ENCODE data around the gene RPS6KA5.

RPS6KA5 gene

DNA sequence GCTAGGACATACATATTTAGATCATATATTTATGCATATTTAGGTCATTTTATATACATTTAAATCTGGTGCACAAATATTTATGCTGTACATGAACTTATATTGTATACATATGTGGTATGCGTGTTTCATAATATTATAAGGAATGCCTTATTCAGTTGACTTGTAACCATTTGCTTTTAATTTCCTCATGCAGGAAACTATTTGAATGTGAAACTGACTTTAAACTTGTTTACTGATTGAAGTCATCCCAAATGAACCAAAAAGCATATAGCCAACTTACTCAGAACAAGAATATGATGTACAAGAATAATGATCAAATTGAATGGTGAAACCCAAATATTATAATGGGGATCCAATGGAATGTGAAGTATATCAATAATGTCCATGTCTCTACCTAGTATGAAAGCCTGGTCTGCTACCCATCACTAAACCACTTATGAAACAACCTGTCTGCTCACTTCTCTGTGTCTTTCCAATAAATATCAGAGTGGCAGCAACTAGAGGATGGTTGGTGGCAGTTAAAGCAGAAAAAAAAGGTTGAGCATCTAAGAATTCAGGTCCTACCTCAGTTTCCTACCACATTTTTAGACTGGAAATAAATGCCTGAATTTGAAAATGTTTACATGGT lies 38.3 kb downstream of the RPS6KA5 start:
- Histone ChIP-seq H3K4me1 (ENCODE audit: control insufficient read depth, low read depth, low read length) (no peaks in the 10 kb centered on the region), H3K27ac (ENCODE audit: low read length) (no peak overlapping the region), H3K9ac (ENCODE audit: low read length) (no peak overlapping the region), H3K9me3 (ENCODE audit: control insufficient read depth, low read depth, low read length) (no peaks in the 10 kb centered on the region), H3K36me3 (ENCODE audit: control insufficient read depth, low read depth, low read length) (no peaks in the 10 kb centered on the region), H3K27me3 (ENCODE audit: control insufficient read depth, insufficient read depth, low read length) (no peaks in the 10 kb centered on the region), H3K4me3 (ENCODE audit: low read length) (no peak overlapping the region)

DNA sequence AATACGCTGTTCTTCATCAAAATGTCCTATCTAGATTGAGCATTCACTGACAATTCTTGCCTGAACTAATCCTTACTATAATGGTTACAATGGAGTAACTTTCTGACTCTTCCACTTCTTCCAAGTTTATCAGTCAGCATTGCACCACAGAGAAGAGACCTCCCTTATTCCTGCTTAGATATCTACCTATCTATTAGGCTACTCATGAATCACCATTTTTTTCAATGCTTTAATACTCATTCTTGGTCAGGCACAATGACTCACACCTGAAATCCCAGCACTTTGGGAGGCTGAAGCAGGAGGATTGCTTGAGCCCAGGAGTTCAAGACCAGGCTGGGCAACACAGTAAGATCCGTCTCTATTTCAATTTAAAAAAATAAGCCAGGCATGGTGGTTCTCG lies 39.3 kb downstream of the RPS6KA5 start:
- Histone ChIP-seq H3K4me3 (ENCODE audit: low read length) (no peak overlapping the region), H3K36me3 (ENCODE audit: control insufficient read depth, low read depth, low read length) (no peaks in the 10 kb centered on the region), H3K27me3 (ENCODE audit: control insufficient read depth, insufficient read depth, low read length) (no peaks in the 10 kb centered on the region), H3K9ac (ENCODE audit: low read length) (no peak overlapping the region), H3K27ac (ENCODE audit: low read length) (no peak overlapping the region), H3K4me1 (ENCODE audit: control insufficient read depth, low read depth, low read length) (no peaks in the 10 kb centered on the region), H3K9me3 (ENCODE audit: control insufficient read depth, low read depth, low read length) (no peaks in the 10 kb centered on the region)

DNA sequence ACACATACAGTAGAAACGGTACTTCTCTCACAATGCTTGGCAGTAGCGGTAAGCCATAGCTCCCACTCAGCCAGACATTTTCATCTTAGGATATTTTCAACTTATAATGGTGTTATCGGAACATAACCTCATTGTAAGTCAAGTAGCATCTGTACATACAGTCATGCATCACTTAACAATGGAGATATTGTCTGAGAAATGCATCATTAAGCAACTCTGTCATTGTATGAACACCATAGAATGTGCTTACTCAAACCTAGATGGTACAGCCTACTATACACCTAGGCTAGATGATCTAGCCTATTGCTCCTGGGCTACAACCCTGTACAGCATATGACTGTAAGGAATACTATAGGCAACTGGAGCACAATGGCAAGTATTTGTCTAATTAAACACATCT lies 40.8 kb downstream of the RPS6KA5 start:
- no peak overlapping the region for H3K4me3 ChIP-seq (ENCODE audit: low read length)
- no peak overlapping the region for H3K9ac ChIP-seq (ENCODE audit: low read length)
- no peak overlapping the region for H3K27ac ChIP-seq (ENCODE audit: low read length)
- no peaks in the 10 kb centered on the region for H3K4me1 ChIP-seq (ENCODE audit: control insufficient read depth, low read depth, low read length)
- H3K9me3 ChIP-seq (ENCODE audit: control insufficient read depth, low read depth, low read length): no peaks in the 10 kb centered on the region
- H3K27me3 ChIP-seq (ENCODE audit: control insufficient read depth, insufficient read depth, low read length): no peaks in the 10 kb centered on the region
- H3K36me3 ChIP-seq (ENCODE audit: control insufficient read depth, low read depth, low read length): no peaks in the 10 kb centered on the region

GRCh38 chr14:91018481-91018880 lies 42.0 kb downstream of the RPS6KA5 start:
- Histone ChIP-seq H3K4me3 (ENCODE audit: low read length) (no peak overlapping the region), H3K4me1 (ENCODE audit: control insufficient read depth, low read depth, low read length) (no peaks in the 10 kb centered on the region), H3K27me3 (ENCODE audit: control insufficient read depth, insufficient read depth, low read length) (no peaks in the 10 kb centered on the region), H3K9me3 (ENCODE audit: control insufficient read depth, low read depth, low read length) (no peaks in the 10 kb centered on the region), H3K27ac (ENCODE audit: low read length) (no peak overlapping the region), H3K9ac (ENCODE audit: low read length) (no peak overlapping the region), H3K36me3 (ENCODE audit: control insufficient read depth, low read depth, low read length) (no peaks in the 10 kb centered on the region)

DNA sequence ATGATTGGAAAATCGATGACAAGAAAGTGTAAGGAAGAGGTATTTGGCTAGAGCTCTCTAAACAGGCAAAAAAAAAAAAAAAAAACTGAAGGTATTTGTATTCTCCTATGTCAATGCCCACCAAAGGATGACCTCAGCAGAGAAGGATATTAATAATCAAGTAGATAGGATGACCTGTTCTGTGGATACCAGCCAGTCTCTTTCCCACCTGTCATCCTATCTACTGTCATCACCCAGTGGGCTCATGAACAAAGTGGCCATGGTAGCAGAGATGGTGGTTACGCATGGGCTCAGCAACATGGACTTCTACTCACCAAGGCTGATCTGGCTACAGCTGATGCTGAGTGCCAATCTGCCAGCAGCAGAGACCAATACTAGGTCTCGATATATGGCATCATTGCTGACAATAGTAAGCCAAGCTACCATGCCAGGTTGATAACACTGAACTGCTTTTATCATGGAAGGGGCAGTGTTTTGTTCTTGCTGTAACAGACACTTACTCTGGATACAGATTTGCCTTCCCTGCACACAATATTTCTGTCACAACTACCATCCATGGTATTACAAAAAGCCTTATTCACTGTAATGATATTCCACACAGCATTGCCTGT lies 43.5 kb downstream of the RPS6KA5 start:
- H3K36me3 ChIP-seq (ENCODE audit: control insufficient read depth, low read depth, low read length): no peaks in the 10 kb centered on the region
- H3K9me3 ChIP-seq (ENCODE audit: control insufficient read depth, low read depth, low read length): no peaks in the 10 kb centered on the region
- H3K4me3 ChIP-seq (ENCODE audit: low read length): no peak overlapping the region
- H3K4me1 ChIP-seq (ENCODE audit: control insufficient read depth, low read depth, low read length): no peaks in the 10 kb centered on the region
- H3K27me3 ChIP-seq (ENCODE audit: control insufficient read depth, insufficient read depth, low read length): no peaks in the 10 kb centered on the region
- H3K9ac ChIP-seq (ENCODE audit: low read length): no peak overlapping the region
- H3K27ac ChIP-seq (ENCODE audit: low read length): no peak overlapping the region

DNA sequence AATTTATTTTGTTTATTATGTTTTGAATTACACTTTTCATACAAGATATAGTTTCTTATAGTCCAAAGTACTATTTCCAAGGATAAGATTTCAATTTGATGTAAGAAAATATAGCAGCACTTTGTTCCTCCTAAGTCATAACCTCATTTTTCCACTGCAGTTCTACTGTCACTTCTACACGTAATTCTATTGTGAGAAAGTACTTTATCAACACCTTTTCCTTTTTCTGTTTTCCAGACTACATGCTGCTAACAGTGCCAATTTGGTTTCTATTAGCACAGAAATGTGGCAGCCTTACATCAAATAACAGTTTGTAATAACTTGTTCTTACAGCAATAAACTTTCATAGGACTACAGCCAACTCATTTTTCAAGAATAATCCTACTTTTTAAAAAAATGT lies 45.0 kb downstream of the RPS6KA5 start:
- H3K27me3 ChIP-seq (ENCODE audit: control insufficient read depth, insufficient read depth, low read length): no peaks in the 10 kb centered on the region
- H3K27ac ChIP-seq (ENCODE audit: low read length): no peak overlapping the region
- H3K9ac ChIP-seq (ENCODE audit: low read length): no peak overlapping the region
- no peaks in the 10 kb centered on the region for H3K36me3 ChIP-seq (ENCODE audit: control insufficient read depth, low read depth, low read length)
- no peaks in the 10 kb centered on the region for H3K9me3 ChIP-seq (ENCODE audit: control insufficient read depth, low read depth, low read length)
- H3K4me3 ChIP-seq (ENCODE audit: low read length): no peak overlapping the region
- H3K4me1 ChIP-seq (ENCODE audit: control insufficient read depth, low read depth, low read length): no peaks in the 10 kb centered on the region

DNA sequence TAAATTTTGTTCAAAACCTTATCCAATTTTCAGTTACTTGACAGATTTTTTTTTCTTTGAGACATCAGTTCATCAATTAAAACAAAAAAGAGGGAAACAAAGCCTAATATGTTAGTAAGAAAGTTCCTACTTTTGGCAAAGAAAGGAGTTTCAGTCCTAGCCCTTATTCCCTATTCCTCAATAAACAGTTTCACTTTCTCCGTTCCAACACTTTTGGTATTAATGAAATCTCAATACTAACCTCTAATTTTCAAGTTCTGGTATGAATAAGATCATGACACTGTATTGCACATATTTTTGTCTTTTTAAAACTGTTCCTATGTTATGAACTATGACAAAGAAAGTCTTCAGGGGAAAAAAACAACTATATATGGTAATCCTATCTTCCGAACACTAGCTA lies 48.4 kb downstream of the RPS6KA5 start:
- no peaks in the 10 kb centered on the region for H3K4me1 ChIP-seq (ENCODE audit: control insufficient read depth, low read depth, low read length)
- H3K27me3 ChIP-seq (ENCODE audit: control insufficient read depth, insufficient read depth, low read length): no peaks in the 10 kb centered on the region
- H3K4me3 ChIP-seq (ENCODE audit: low read length): no peak overlapping the region
- H3K9ac ChIP-seq (ENCODE audit: low read length): no peak overlapping the region
- H3K27ac ChIP-seq (ENCODE audit: low read length): no peak overlapping the region
- no peaks in the 10 kb centered on the region for H3K9me3 ChIP-seq (ENCODE audit: control insufficient read depth, low read depth, low read length)
- H3K36me3 ChIP-seq (ENCODE audit: control insufficient read depth, low read depth, low read length): no peaks in the 10 kb centered on the region

DNA sequence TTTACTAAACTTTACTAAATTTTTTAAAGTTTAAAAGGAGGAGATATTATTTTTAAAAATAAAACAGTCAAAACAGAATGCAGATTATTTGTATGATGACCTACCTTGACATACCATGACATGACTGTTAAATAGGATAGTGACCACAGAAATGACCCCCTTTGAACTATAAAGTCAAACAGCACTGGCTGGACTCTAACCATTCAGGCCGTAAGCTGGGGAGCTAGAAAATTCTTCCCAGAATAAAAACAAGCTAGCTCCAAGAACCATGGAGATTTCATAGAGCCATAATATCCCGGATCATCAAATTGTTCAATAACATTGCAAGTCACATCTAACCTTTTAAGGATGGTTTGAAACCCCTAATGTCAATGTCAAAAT lies 50.3 kb downstream of the RPS6KA5 start:
- no peaks in the 10 kb centered on the region for H3K4me1 ChIP-seq (ENCODE audit: control insufficient read depth, low read depth, low read length)
- H3K4me3 ChIP-seq (ENCODE audit: low read length): no peak overlapping the region
- H3K9ac ChIP-seq (ENCODE audit: low read length): no peak overlapping the region
- H3K36me3 ChIP-seq (ENCODE audit: control insufficient read depth, low read depth, low read length): no peaks in the 10 kb centered on the region
- H3K9me3 ChIP-seq (ENCODE audit: control insufficient read depth, low read depth, low read length): no peaks in the 10 kb centered on the region
- H3K27ac ChIP-seq (ENCODE audit: low read length): no peak overlapping the region
- no peaks in the 10 kb centered on the region for H3K27me3 ChIP-seq (ENCODE audit: control insufficient read depth, insufficient read depth, low read length)

GRCh38 chr14:91009501-91010152 lies 50.8 kb downstream of the RPS6KA5 start:
- no peaks in the 10 kb centered on the region for H3K27me3 ChIP-seq (ENCODE audit: control insufficient read depth, insufficient read depth, low read length)
- no peaks in the 10 kb centered on the region for H3K9me3 ChIP-seq (ENCODE audit: control insufficient read depth, low read depth, low read length)
- H3K9ac ChIP-seq (ENCODE audit: low read length): no peak overlapping the region
- H3K27ac ChIP-seq (ENCODE audit: low read length): no peak overlapping the region
- no peaks in the 10 kb centered on the region for H3K4me1 ChIP-seq (ENCODE audit: control insufficient read depth, low read depth, low read length)
- no peak overlapping the region for H3K4me3 ChIP-seq (ENCODE audit: low read length)
- H3K36me3 ChIP-seq (ENCODE audit: control insufficient read depth, low read depth, low read length): no peaks in the 10 kb centered on the region

DNA sequence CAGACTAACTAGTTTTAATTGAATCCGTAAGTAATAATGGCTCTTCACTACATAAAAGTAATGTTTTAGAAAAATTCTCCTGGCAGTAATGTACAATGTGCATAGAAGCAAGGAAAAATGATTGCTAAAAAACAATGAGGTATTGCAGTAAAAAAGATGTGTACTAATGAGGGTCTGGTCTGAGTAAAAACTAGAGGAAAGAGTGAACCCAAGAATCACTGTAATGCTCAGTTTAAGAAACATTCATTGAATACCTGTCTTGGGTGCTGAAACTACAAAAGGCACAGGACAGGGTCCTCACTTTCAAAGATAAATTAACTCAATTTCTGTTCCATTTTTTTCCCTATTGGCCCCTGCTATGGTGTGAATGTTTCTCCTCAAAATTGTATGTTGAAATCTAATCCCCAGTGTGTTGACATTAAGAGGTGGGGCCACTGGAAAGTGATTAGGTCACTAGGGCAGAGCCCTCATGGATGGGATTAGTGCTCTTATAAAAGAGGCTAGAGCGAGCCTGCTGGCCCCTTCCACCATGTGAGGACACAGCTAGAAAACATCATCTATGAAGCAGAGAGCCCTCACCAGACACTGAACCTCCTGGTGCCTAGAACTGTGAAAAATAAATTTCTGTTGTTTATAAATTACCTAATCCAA lies 51.6 kb downstream of the RPS6KA5 start:
- no peaks in the 10 kb centered on the region for H3K9me3 ChIP-seq (ENCODE audit: control insufficient read depth, low read depth, low read length)
- H3K27ac ChIP-seq (ENCODE audit: low read length): no peak overlapping the region
- H3K4me3 ChIP-seq (ENCODE audit: low read length): no peak overlapping the region
- no peaks in the 10 kb centered on the region for H3K27me3 ChIP-seq (ENCODE audit: control insufficient read depth, insufficient read depth, low read length)
- no peak overlapping the region for H3K9ac ChIP-seq (ENCODE audit: low read length)
- no peaks in the 10 kb centered on the region for H3K4me1 ChIP-seq (ENCODE audit: control insufficient read depth, low read depth, low read length)
- no peaks in the 10 kb centered on the region for H3K36me3 ChIP-seq (ENCODE audit: control insufficient read depth, low read depth, low read length)

GRCh38 chr14:91005716-91006115 lies 54.7 kb downstream of the RPS6KA5 start:
- H3K27ac ChIP-seq (ENCODE audit: low read length): no peak overlapping the region
- H3K4me3 ChIP-seq (ENCODE audit: low read length): no peak overlapping the region
- H3K9me3 ChIP-seq (ENCODE audit: control insufficient read depth, low read depth, low read length): no peaks in the 10 kb centered on the region
- H3K4me1 ChIP-seq (ENCODE audit: control insufficient read depth, low read depth, low read length): no peaks in the 10 kb centered on the region
- H3K9ac ChIP-seq (ENCODE audit: low read length): no peak overlapping the region
- no peaks in the 10 kb centered on the region for H3K36me3 ChIP-seq (ENCODE audit: control insufficient read depth, low read depth, low read length)
- no peaks in the 10 kb centered on the region for H3K27me3 ChIP-seq (ENCODE audit: control insufficient read depth, insufficient read depth, low read length)
